Cardiac fibroblast (primary cell): ENCODE results near the gene KLK14.

Source experiments
- DNase-seq, 2 donors: peaks; one replicate each; pipeline versions ENCODE4 v3.0.0 to v3.0.0-alpha.2; 2010; ENCODE audit warnings: low read depth in 2 of 2
- H3K4me3 ChIP-seq, 2 donors: replicated peaks in 1 of 2; 1 replicate in 1 of 2; 2 replicates in 1 of 2; pipeline ENCODE4 v1.5.1; 2011; ENCODE audit warnings: low read depth in 2 of 2, low read length in 2 of 2, mild to moderate bottlenecking in 2 of 2, moderate library complexity in 1 of 2
- CTCF ChIP-seq: IDR thresholded peaks from one replicate; pipeline ENCODE4 v1.5.1; 2011; ENCODE audit warnings: low read depth, mild to moderate bottlenecking, low read length, inconsistent platforms

The KLK14 gene

GRCh38 chr19:51036519-51036918, 46.2 kb downstream of the KLK14 start:
- TF ChIP-seq CTCF = no peak
- no peak for DNase-seq

GRCh38 chr19:51034704-51035103, 48.0 kb downstream of the KLK14 start, which contains the start of gene KLK12:
Gene KLK12, minus strand, starts transcription at chr19:51035002. Its CDS starts 381 bp downstream, at chr19:51034621.
- DNase-seq = no peak
- TF ChIP-seq CTCF = no peak
- no peak within 1 kb of the TSS for H3K4me3 ChIP-seq

More at GRCh38 chr19:51036519-51036918, 46.2 kb downstream of the KLK14 start:
- H3K4me3 ChIP-seq = no peak overlapping the region

- DNase-seq = no peak
Observed at GRCh38 chr19:51031880-51032225, 50.8 kb downstream of the KLK14 start.

GRCh38 chr19:51031220-51031879, 51.3 kb downstream of the KLK14 start:
- H3K4me3 ChIP-seq = no peak overlapping the region
- TF ChIP-seq CTCF = no peak
- DNase-seq = no peak

More at GRCh38 chr19:51031880-51032225, 50.8 kb downstream of the KLK14 start:
- no peak for TF ChIP-seq CTCF
- no peak overlapping the region for H3K4me3 ChIP-seq

- TF ChIP-seq CTCF = no peak
- DNase-seq = no peak
- H3K4me3 ChIP-seq = no peak overlapping the region
Observed at GRCh38 chr19:51030631-51031030, 52.1 kb downstream of the KLK14 start.

GRCh38 chr19:51029718-51030117, 53.0 kb downstream of the KLK14 start:
- no peak for TF ChIP-seq CTCF
- no peak for DNase-seq
- H3K4me3 ChIP-seq = no peak overlapping the region
